Left lung (tissue), 10 donors: ENCODE measurements around the gene IZUMO1R. TPM values are rescaled to one million over a fixed set of nuclear protein-coding genes. Genes with fewer than 3 reads are reported as not detected.
A peak's percentile ranks its signal among the peaks of the same experiment; 100 is the strongest.

Experiments used
- ATAC-seq: fragments of 200-7000 bp; cut with Tn5 transposase; one replicate; pipeline ENCODE4 v1.9.1; 2020; ENCODE audit warnings: moderate library complexity
- DNase-seq, 4 donors: peaks; one replicate each; pipeline ENCODE4 v3.0.0-alpha.2; 2013 to 2020
- H3K27ac ChIP-seq, 2 donors: fragments of 200-600 bp; sonication (generic) in 1 of 2; one replicate each; pipeline versions ENCODE4 v1.5.0 to v1.8.0; 2020 to 2021
- H3K27me3 ChIP-seq, 2 donors: fragments of 200-600 bp; sonication (generic) in 1 of 2; one replicate each; pipeline versions ENCODE4 v1.5.0 to v1.8.0; 2020 to 2021
- H3K36me3 ChIP-seq, 2 donors: fragments of 200-600 bp; sonication (generic) in 1 of 2; one replicate each; pipeline versions ENCODE4 v1.5.0 to v1.8.0; 2020 to 2021
- H3K4me1 ChIP-seq, 2 donors: fragments of 200-600 bp; one replicate each; pipeline ENCODE4 v1.8.0; 2021
- H3K4me3 ChIP-seq, 2 donors: fragments of 200-600 bp; sonication (generic) in 1 of 2; one replicate each; pipeline versions ENCODE4 v1.5.0 to v1.8.0; 2020 to 2021; ENCODE audit warnings: mild to moderate bottlenecking in 1 of 2
- H3K9me3 ChIP-seq, 2 donors: fragments of 200-600 bp; sonication (generic) in 1 of 2; one replicate each; pipeline versions ENCODE4 v1.5.0 to v1.8.0; 2020 to 2021
- CTCF ChIP-seq, 2 donors: fragments of 200-600 bp; sonication (generic) in 1 of 2; IDR thresholded peaks; one replicate each; pipeline versions ENCODE4 v1.5.0 to v1.8.0; 2021; ENCODE audit warnings: antibody characterized with exemption in 2 of 2
- intact Hi-C, 2 donors: fragments of 100-400 bp; cut with DNase I; formaldehyde crosslinking; loops; one replicate each; pipeline versions ENCODE4 v1.11.2 to v1.14.2; 2022
- polyA plus RNA-seq, 6 donors: library from polyadenylated mRNA; unstranded; fragments of 120-200 nt; gene quantifications; one replicate each; pipeline ENCODE4 v1.2.1, GENCODE V29; 2013; ENCODE audit not compliant: insufficient read length in 6 of 6
- total RNA-seq, 2 donors: library from RNA; stranded (reverse); fragmentation: NEBNext Ultra II Directional; extraction: Animal tissue kit (Norgen Biotek cat#: 25700); gene quantifications; one replicate each; pipeline ENCODE4 v1.2.1, GENCODE V29; 2021
- donor health status: DM: no; HTN: yes; CAD: no.
- donor health status: DM: no; HTN: no; CAD: no.

IZUMO1R gene
- total and polyA plus RNA-seq, 8 donors: not detected

DNA sequence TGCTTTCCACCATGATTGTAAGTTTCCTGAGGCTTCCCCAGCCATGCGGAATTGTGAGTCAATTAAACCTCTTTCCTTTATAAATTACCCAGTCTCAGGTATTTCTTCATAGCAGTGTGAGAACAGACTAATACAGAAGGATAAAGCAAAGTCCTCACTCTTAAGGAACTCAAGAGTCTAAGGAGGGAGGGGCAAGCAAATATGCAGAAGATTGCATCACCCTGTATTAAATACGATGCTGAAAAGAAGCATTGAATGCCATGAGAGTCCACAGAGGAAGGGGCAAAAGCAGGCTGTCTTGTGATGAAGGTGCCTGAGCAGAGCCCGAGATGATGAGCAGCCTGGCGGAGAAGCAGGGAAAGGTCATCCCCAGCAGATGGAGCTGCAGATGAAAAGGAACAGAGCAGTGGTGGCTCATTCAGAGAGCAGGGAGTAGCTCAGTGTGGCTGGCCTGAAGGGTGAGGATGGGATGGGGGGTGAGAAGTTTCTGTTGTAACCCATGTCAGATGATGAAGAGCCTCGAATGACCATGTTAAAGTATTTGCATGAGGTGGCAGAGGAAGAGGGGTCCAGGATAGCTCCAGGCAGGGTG is 6.3 kb upstream of the IZUMO1R start:
- no peaks in the 10 kb centered on the region for H3K36me3 ChIP-seq
- no peak for DNase-seq
- no peaks in the 10 kb centered on the region for H3K9me3 ChIP-seq
- H3K27me3 ChIP-seq: no peaks in the 10 kb centered on the region
- H3K4me1 ChIP-seq: no peaks in the 10 kb centered on the region
- H3K27ac ChIP-seq: no peak overlapping the region
- ATAC-seq: peak; percentile 69
- no peak for TF ChIP-seq CTCF (IDR thresholded peaks at IDR 0.05)
- no peak overlapping the region for H3K4me3 ChIP-seq
- intact Hi-C loops: no loop called here

DNA sequence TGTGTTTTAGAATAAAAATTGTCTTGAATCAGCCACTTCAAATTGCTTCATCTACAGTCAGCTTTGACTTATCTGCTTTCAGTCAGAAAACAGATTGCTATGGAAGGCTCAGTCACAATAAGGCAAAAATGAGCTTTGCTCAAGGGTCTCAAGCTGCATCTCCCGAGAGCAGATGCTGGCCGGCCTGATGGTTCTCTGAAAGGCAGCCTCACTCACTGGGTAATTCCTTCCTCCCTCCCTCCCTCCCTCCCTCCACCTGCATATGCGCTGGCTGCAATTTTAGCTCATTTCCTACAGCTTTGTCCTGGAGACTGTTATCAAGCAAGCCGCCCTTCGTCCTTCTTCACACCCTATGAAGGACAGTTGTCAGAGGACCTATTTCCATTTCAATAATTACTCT is 1.6 kb upstream of the IZUMO1R start:
- H3K27ac ChIP-seq: no peak overlapping the region
- no peaks in the 10 kb centered on the region for H3K36me3 ChIP-seq
- intact Hi-C loops: no loop called here
- no peaks in the 10 kb centered on the region for H3K9me3 ChIP-seq
- no peaks in the 10 kb centered on the region for H3K4me1 ChIP-seq
- no peak for TF ChIP-seq CTCF (IDR thresholded peaks at IDR 0.05)
- ATAC-seq (no peak), DNase-seq (no peak)
- no peak overlapping the region for H3K4me3 ChIP-seq
- no peaks in the 10 kb centered on the region for H3K27me3 ChIP-seq

- Histone ChIP-seq H3K9me3 (no peaks in the 10 kb centered on the region), H3K4me1 (no peaks in the 10 kb centered on the region), H3K27ac (no peak overlapping the region), H3K4me3 (no peak overlapping the region), H3K27me3 (no peaks in the 10 kb centered on the region), H3K36me3 (no peaks in the 10 kb centered on the region)
- no peak for DNase-seq
- intact Hi-C loops: no loop called here
- ATAC-seq: peak; percentile 27
- no peak for TF ChIP-seq CTCF (IDR thresholded peaks at IDR 0.05)
Measured at GRCh38 chr11:94305146-94305545, 766 bp downstream of the IZUMO1R start.

- Histone ChIP-seq H3K36me3 (no peaks in the 10 kb centered on the region), H3K27ac (no peak overlapping the region), H3K4me1 (no peaks in the 10 kb centered on the region), H3K27me3 (no peaks in the 10 kb centered on the region), H3K4me3 (no peak overlapping the region), H3K9me3 (no peaks in the 10 kb centered on the region)
- DNase-seq: peak in 1 of 4 donors; percentile 68
- TF ChIP-seq CTCF (IDR thresholded peaks at IDR 0.05): no peak
- ATAC-seq: no peak
- intact Hi-C loops: no loop called here
Measured at GRCh38 chr11:94307101-94307791, 2.9 kb downstream of the IZUMO1R start.

DNA sequence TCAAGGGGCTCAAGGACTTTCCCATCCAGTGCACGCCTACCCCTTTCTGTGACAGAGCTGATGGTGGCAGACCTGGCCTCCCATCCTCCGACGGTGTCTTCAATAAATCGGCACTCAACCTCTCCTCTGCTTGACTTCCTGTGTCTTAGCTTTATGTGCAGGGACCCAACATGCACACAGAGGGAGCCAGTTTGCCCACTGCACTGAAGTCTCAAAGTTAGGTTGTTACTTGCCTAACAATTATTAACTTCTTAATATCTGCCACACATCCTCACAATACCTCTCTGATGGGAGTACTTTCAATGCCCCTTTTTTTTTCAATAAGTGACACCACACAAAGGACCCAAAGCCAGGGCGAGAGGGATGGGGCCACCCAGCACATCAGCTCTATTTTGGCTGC is 3.6 kb downstream of the IZUMO1R start:
- no peak overlapping the region for H3K4me3 ChIP-seq
- H3K36me3 ChIP-seq: no peaks in the 10 kb centered on the region
- H3K4me1 ChIP-seq: no peaks in the 10 kb centered on the region
- intact Hi-C loops: no loop called here
- TF ChIP-seq CTCF (IDR thresholded peaks at IDR 0.05): no peak
- DNase-seq (no peak), ATAC-seq (no peak)
- H3K27ac ChIP-seq: no peak overlapping the region
- no peaks in the 10 kb centered on the region for H3K9me3 ChIP-seq
- no peaks in the 10 kb centered on the region for H3K27me3 ChIP-seq
